Esophagus muscularis mucosa (tissue), 4 donors: ENCODE measurements around the gene TMEM260.

Source experiments
- EP300 ChIP-seq: sonication (generic); formaldehyde crosslinking; IDR thresholded peaks from one replicate; pipeline ENCODE4 v1.6.1; 2017; ENCODE audit warnings: antibody characterized with exemption
- POLR2A ChIP-seq: fragments of 450-650 bp; IDR thresholded peaks from one replicate; pipeline ENCODE4 v1.6.1; 2017; ENCODE audit warnings: antibody characterized with exemption, moderate library complexity, mild to moderate bottlenecking, low read depth
- TF ChIP-seq, protein P1 (sequence below), 3 experiments: fragments of 200-600 bp in 2 of 3; fragments of 450-650 bp in 1 of 3; sonication (generic) in 2 of 3; IDR thresholded peaks; one replicate each; pipeline ENCODE4 v1.5.1; 2017 to 2019; ENCODE audit warnings: antibody characterized with exemption in 3 of 3, mild to moderate bottlenecking in 2 of 3, moderate library complexity in 1 of 3

DNA sequence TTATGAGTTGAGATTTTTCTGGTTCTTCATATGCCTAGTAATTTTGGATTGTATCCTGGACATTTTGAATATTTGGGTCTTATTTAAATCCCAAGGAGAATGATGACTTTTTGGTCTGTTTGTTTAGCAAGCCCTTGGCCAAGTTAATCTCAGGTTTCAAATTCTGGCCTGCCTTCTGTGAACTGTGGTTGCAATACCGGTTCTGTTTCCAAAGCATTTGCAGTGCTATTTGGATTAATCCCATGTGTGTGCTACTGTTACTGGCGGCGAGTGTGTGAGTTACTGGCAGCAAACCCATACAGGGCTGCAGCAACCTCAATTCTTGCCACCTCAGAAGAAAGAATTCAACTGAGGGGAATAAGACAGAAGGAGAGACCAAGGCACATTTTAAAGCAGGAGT is 51.1 kb downstream of the TMEM260 start:
- TF ChIP-seq, protein P1, sequence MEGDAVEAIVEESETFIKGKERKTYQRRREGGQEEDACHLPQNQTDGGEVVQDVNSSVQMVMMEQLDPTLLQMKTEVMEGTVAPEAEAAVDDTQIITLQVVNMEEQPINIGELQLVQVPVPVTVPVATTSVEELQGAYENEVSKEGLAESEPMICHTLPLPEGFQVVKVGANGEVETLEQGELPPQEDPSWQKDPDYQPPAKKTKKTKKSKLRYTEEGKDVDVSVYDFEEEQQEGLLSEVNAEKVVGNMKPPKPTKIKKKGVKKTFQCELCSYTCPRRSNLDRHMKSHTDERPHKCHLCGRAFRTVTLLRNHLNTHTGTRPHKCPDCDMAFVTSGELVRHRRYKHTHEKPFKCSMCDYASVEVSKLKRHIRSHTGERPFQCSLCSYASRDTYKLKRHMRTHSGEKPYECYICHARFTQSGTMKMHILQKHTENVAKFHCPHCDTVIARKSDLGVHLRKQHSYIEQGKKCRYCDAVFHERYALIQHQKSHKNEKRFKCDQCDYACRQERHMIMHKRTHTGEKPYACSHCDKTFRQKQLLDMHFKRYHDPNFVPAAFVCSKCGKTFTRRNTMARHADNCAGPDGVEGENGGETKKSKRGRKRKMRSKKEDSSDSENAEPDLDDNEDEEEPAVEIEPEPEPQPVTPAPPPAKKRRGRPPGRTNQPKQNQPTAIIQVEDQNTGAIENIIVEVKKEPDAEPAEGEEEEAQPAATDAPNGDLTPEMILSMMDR (IDR thresholded peaks at IDR 0.05) = no peak
- TF ChIP-seq EP300 (no peak), POLR2A (no peak)
